CD4-positive, alpha-beta T cell treated with Interleukin-12 subunit alpha and Interleukin-12 subunit beta, for 1 hour (primary cell): ENCODE measurements around the gene CALR.
"Not testable (repeated sequence)": the region's sequence is repeated elsewhere in the genome, so short reads cannot be mapped to it uniquely, and the experiment has no call there.

Source experiments
- DNase-seq: peaks from one replicate; pipeline ENCODE4 v3.0.0-alpha.2; 2020

Gene CALR

GRCh38 chr19:12953799-12954611 lies 15.6 kb downstream of the CALR start:
- DNase-seq: no peak

GRCh38 chr19:12954612-12954962 lies 16.2 kb downstream of the CALR start:
- no peak for DNase-seq

DNA sequence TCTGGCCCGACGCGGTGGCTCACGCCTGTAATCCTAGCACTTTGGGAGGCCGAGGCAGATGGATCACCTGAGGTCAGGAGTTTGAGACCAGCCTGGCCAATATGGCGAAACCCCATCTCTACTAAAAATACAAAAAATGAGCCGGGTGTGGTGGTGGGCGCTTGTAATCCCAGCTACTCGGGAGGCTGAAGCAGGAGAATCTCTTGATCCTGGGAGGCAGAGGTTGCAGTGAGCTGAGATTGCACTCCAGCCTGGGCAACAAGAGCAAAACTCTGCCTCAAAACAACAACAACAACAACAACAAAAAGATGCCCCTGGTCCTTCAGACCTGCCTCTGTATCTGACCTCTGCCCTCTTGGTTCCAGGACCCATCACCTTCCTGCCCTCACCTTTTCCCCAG lies 17.2 kb downstream of the CALR start:
- DNase-seq: not testable (repeated sequence)

DNA sequence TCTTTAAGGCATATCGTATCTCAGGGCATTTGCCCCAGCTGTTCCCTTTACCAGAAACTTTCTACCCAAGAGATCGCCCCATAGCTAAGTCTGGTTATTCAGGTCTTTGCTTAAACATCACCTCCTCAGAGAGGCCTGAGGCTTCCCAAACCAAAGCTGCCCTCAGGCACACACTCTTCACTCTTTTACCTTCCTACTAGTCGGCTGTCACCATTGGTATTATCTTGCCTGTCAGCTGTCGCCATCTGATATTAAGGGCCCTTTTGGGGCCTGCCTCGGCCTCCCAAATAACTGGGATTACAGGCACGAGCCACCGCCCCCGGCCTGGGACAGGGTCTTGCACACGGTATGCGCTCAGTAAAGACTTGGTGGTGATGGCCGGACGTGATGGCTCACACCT lies 17.6 kb downstream of the CALR start:
- no peak for DNase-seq

DNA sequence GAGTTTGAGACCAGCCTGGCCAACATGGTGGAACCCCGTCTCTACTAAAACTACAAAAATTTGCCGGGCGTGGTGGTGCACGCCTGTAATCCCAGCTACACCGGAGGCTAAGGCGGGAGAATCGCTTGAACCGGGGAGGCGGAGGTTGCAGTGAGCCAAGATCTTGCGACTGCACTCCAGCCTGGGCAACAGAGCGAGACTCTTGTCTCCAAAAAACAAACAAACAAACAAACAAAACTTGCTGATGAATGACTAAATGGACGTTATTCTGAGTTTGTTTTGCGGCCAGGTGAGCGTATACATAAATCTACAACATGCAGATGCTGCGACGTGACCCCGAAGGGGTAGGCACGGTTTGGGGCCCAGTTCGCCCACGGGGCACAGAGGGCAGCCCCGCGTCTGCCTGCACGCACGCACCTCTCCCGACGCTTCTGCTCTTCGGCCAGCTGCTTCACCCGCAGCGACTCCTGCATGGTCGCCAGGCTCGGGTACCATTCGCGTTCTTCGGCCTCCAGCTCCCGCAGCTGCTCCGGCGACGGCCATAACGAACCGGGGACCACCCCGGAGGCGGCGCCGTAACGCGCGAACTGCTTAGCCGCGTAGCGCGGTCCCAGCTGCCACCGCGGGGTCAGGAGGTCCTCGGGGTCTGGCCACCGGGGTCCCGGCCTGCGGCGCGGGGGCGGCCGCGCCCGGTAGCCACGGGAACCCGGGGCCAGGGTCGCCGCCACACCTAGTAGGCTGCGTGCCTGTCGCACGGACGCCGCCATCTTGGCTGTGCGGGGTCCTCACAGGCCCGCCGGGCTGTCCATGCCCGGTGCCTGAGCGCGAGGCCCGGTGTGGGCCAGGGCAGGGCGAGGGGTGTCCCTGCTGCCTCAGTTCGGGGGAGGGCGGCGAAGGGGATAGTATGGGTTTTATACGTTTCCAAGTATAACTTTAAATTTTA lies 18.3 kb downstream of the CALR start, which contains the start of gene GADD45GIP1:
Gene GADD45GIP1 (minus strand): TSS at position 778 of the 943 bp plus-strand sequence. CDS start 11 bp downstream, at position 767.
- peak; percentile 84 for DNase-seq

GRCh38 chr19:12957389-12957952 lies 19.1 kb downstream of the CALR start:
- DNase-seq: not testable (repeated sequence)

DNA sequence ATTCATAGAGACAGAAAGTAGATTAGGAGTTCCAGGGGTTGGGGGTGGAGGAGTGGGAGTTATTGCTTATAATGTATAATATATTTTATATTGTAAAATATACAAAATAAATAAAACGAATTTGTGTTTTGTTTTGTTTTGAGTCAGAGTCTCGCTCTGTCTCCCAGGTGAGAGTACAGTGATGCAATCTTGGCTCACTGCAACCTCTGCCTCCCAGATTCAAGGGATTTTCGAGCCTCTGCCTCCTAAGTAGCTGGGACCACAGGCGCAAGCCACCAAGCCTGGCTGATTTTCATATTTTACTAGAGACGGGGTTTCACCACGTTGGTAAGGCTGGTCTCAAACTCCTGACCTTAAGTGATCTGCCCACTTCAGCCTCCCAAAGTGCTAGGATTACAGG lies 21.1 kb downstream of the CALR start:
- DNase-seq: no peak

- peak; percentile 82 for DNase-seq
Observed at GRCh38 chr19:12965017-12965811, 26.8 kb downstream of the CALR start.

- DNase-seq: no peak
Observed at GRCh38 chr19:12965812-12966135, 27.4 kb downstream of the CALR start.

DNA sequence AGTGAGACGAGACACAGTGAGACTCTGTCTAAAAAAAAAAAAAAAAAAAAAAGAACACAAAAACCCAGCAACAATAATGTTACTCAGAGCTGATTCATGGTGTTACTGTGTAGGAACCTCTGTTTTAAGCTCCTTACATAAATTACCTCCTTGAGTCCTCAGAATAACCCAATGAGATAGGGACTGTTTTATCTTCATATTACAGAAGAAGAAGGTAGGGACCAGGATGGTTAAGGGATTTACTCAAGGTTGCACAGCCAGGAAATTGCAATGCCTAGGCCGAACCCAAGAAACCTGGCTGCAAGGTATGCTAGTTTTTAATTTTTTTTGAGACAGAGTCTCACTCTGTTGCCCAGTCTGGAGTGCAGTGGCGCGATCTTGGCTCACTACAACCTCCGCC lies 29.5 kb downstream of the CALR start:
- no peak for DNase-seq

GRCh38 chr19:12969292-12969988 lies 31.0 kb downstream of the CALR start, which contains the start of gene DAND5:
DAND5 (plus strand) TSS chr19:12969576; CDS start chr19:12969661, 85 bp downstream.
- DNase-seq: no peak

DNA sequence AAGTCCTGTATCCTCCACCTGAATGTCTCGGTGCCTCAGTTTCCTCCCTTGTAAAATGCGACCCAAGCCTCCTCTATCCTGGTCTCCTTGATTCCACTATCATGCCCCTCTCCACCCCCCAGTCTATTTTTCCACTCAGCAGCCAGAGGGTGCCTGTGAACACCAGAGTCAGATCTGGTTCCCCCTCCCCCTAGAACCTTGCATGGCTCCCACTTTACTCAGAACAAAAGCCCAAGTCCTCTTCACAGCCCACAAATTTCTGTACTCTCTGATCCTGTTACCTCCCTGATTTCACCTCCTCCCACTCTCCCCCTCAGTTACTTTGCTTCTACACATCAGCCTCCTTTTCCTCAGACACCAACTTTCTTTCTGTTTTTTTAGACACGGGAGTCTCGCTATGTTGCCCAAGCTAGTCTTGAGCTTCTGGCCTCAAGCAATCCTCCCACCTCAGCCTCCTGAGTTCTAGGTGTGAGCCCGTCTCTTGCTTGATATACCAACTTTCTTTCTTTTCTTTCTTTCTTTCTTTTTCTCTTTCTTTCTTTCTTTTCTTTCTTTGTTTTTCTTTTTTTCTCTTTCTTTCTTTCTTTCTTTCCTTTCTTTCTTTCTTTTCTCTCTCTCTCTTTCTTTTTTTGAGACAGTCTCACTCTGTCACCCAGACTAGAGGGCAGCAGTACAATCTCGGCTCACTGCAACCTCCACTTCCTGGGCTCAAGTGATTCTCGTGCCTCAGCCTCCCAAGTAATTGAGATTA lies 31.8 kb downstream of the CALR start:
- DNase-seq: no peak

DNA sequence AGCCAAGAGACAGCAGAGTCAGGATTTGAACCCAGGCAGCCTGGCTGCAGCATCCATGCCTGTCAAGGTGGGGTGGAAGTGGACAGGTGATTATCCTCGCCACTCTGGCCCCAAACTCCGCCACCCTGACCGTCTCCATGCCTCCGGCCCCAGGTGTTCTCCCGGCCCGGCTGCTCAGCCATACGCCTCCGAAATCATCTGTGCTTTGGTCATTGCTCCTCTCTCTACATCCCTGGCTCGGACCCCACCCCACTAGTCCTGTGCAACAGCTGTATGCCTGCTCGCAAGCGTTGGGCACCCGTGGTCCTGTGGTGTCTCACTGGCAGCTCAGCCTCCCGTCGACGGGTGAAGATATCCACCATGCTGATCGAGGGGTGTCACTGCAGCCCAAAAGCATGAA lies 34.8 kb downstream of the CALR start:
- no peak for DNase-seq

- DNase-seq: no peak
Observed at GRCh38 chr19:12974301-12975220, 36.2 kb downstream of the CALR start.

- no peak for DNase-seq
Observed at GRCh38 chr19:12975221-12975741, 36.9 kb downstream of the CALR start.

- DNase-seq: not testable (repeated sequence)
Observed at GRCh38 chr19:12976109-12976508, 37.7 kb downstream of the CALR start.

DNA sequence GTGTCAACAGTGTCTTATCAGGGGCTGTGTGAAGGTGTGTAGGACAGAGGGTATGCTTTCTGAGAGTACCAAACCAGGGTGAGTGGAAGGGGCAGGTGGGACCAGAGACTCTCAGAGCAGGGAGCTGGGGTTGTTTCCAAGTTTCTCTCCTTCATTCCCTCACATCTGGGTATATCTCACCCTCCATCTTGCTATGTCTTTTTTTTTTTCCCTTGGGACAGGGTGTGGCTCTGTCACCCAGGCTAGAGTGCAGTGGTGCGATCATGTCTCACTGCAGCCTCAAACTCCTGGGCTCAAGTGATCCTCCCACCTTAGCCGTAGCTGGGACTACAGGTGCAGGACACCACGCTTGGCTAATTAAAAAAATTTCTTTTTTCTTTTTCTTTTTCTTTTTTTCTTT lies 41.6 kb downstream of the CALR start:
- no peak for DNase-seq

- no peak for DNase-seq
Observed at GRCh38 chr19:12982648-12983047, 44.2 kb downstream of the CALR start.

DNA sequence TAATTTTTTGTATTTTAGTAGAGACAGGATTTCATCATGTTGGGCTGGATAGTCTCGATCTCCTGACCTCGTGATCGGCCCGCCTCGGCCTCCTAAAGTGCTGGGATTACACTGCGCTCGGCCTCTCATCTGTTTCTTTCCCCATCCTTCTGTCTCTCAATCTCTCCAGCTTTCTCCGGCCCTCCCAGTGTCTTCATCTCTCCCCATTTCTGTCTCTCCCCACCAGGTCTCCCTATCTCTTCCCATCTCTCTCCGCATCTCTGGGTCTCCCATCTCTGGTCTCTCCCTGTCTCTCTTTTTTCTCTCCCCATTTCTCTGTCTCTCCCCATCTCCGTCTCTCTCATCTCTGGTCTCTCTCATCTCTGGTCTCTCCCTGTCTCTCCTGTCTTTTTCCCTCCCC lies 44.7 kb downstream of the CALR start:
- no peak for DNase-seq
